Medulla oblongata (tissue), 1 donor: Measurements from ENCODE around the gene MIA.
"Not testable (repeated sequence)": the region's sequence is repeated elsewhere in the genome, so short reads cannot be mapped to it uniquely, and the experiment has no call there.

Experiments used
- DNase-seq: peaks from one replicate; pipeline ENCODE4 v3.0.0-alpha.2; 2015; ENCODE audit errors: extremely low spot score

The MIA gene

DNA sequence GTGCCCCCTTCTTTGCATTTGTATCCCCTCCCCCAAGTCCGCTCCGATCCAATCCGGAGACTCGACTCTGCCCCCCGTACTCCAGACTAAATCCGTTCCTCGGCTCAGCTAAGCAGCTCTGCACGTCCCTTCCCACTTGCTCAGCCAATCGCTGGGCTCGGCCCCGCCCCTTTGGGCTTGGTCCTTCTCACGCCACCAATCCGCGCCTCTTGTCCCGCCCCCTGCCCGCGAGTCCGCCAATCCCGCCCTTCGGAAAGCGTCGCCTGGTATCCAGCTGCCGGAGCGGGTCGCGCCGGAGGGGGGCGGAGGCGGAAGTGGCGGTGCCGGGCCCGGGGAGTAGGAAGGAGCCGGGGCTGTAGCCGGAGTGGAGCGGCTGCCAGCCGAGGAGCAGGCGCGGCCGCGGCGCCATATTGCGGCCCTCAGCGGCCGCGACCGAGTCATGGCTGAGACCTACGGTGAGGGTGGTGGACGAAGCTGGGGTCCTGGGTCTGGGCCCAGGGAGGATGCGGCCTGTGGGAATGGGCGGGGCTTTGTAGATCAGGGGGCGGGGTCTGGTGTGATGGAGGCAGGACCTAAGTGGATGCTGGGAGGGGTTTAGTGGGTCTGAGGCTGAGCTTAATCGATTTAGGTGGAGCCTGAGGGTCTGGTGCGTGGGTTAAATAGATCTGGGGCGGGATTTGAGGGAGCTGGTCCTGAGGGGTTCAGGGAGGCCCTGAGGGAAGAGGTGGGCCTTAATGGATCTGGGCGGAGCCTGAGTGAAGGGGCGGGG is 2.8 kb downstream of the MIA start, which contains the start of gene RAB4B:
Gene RAB4B, plus strand, starts transcription at position 311 of the 769 bp plus-strand sequence. Its CDS starts 129 bp downstream, at position 440.
- peak; percentile 100 for DNase-seq

DNA sequence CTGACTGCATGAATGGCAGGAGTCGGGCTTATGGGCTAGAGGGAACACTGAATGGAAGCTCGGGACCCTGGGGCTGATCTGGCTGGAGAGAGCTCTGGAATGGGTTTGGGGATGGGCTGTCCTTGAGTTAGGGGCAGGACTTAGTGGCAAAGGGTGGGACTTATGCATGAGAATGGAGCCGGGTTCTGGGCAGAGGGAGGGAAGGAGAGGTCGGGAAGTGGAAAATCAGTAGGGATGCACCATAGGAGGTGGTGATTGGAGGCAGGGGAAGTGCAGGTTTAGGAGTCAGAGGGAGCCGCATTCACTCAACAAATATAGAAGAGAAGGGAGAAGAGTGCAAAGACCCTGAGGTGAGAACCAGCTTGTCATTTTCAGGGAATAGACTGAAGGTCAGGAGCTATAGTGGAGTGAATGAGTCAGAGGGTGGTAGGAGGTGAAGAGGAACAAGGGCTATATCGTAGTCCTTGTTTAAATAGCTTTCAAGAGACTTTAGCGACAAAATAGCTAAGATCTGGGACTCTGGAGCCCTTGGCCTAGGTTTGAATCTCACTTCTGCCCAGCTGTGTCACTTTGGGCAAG is 3.5 kb downstream of the MIA start:
- no peak for DNase-seq

DNA sequence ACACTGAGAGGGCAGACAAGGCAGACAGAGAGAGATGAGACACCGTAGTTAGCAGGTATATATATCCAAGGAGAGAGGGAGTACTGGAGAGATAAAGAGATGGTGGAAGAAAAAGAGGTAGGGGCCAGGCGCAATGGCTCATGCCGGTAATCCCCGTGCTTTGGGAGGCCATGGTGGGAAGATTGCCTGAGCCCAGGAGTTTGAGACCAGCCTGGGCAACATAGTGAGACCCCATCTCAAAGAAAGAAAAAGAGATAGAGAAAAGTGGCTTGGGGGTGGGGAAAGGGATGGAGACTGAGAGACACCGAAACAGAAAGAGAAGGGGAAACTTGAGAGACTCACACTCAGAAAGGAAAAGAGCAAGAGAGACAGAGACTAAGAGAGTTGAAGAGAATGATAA is 5.3 kb downstream of the MIA start:
- no peak for DNase-seq

DNA sequence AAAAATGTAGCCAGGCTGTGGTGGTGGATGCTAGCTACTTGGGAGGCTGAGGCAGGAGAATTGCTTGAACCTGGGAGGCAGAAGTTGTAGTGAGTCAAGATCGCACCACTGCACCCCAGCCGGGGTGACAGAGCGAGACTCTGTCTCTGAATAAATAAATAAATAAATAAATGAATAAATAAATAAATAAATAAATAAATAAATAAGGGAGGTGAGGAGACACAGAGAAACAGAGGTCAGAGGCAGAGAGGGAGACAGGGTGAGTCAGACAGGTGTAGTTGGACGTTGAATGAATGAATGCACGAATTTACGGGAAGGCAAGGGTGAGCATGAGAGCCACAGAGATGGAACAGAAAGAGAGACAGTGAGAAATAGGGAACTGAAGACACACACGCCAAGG is 5.8 kb downstream of the MIA start:
- DNase-seq: no peak

- no peak for DNase-seq
Measured at GRCh38 chr19:40783711-40784110, 8.4 kb downstream of the MIA start.

- not testable (repeated sequence) for DNase-seq
Measured at GRCh38 chr19:40784146-40784545, 8.8 kb downstream of the MIA start.

GRCh38 chr19:40785526-40785925 is 10.2 kb downstream of the MIA start:
- DNase-seq: no peak

DNA sequence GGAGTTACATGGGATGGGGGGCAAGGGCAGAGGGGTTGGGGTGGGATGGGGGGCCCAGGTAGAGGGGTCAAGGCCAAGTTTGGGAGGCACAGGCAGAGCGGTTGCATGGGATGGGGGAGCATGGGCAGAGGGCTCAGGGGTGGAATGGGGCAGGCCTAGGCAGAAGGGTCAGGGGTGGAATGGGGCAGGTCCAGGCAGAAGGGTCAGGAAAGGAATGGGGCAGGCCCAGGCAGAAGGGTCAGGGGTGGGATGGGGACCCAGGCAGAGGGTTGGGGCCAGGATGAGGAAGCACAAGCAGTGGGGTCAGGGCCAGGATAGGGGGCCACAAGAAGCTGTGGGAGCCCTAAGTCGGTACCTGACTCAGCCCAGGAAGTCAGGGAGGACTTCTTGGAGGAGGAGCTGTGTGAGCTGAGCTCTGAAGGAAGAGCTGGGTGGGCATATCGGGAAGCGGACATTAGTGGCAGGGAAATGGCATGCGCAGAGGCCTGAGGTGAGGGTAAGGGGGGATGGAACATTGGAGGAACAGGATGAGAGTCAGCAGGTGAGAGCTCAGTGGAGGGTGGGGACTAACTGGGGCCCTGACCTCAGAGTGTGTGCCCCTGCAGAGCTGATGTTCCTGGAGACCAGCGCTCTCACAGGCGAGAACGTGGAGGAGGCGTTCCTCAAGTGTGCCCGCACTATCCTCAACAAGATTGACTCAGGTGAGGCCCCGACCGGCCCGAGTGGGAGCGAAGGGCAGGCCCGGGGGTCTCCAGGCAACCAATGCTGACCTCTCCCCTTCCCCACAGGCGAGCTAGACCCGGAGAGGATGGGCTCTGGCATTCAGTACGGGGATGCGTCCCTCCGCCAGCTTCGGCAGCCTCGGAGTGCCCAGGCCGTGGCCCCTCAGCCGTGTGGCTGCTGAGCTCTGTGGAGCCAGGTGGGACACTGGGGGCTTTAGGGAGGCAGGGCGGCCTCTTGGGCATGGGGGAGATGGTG is 11.0 kb downstream of the MIA start:
- no peak for DNase-seq

GRCh38 chr19:40791349-40791748 is 16.0 kb downstream of the MIA start:
- DNase-seq: no peak

- no peak for DNase-seq
Measured at GRCh38 chr19:40791996-40792395, 16.7 kb downstream of the MIA start.

DNA sequence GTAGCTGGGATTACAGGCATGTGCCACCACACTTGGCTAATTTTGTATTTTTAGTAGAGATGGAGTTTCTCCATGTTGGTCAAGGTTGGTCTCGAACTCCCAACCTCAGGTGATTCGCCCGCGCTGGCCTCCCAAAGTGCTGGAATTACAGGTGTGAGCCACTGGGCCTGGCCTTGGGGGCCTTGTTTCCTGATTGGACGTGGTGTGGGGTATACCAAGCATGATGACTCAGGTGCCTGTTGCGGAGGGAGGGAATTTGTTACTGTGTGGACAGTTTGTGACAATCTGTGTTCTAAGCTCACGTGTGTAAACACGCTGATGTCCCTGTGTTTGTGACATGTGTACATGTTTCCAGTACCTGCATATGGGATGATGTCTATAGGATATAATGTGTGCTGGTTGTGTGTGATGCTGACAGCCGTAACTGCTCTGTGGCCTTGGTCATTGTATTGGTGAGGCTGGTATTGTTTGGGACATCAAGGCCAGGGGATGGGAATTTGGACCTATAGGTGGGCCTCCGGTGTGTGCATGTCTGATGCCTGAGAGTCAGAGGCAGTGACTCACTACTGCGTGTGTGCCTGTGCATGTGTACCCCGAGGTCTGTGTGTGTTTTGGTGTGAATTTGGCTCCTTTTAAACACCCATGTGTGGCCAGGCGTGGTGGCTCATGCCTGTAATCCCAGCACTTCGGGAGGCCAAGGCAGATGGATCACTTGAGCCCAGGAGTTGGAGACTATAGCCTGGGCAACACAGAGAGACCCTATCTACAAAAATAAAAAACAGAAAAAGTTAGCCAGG is 22.0 kb downstream of the MIA start:
- no peak for DNase-seq

GRCh38 chr19:40797963-40798682 is 22.8 kb downstream of the MIA start:
- peak; percentile 14 for DNase-seq

DNA sequence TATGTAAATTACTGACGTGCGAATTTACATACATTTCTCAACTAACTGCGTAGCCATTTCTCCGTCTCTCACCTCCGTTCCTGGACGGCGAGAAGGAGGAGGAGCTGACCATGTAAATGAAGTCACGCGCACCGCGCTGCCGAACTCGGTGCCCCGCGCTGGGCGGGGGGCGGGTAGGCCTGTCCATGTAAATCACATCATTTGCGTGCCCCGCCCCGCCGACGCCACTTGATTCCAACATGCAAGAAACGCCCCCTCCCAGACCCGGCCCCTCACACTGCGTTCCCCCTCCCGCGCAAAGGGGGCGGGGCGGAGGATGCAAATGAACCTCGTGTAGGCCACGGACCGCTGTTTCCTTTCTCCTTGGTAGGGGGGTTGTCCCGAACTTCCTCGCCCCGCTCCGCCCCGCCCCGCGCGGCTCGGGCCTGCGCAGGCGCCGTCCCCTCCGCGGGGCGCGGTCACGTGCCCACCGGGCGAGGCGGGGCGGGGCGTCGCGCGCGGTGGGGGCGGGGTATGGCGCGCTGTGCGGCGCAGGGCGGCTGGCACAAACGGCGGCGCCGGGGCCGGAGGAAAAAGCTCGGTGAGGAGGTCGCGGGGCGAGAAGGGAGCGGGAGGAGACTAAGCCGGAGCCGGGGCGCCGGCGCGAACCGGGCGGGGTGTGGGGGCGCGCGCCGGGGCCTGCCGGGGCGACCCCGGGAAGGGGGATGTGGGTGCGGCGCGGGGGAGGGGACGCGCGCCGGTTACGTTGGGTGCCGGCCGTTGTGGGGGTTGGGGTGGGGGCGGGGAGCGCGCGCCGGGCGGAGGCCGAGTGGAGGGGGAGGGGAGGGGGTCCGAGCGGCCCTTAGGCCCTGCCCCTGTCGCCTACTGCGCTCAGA is 23.6 kb downstream of the MIA start, which contains the start of gene EGLN2:
Gene EGLN2, plus strand, starts transcription at position 509 of the 875 bp plus-strand sequence. CDS start 1,382 bp downstream, outside the sequence.
- peak; percentile 100 for DNase-seq

GRCh38 chr19:40799558-40800338 is 24.4 kb downstream of the MIA start:
- DNase-seq: no peak

DNA sequence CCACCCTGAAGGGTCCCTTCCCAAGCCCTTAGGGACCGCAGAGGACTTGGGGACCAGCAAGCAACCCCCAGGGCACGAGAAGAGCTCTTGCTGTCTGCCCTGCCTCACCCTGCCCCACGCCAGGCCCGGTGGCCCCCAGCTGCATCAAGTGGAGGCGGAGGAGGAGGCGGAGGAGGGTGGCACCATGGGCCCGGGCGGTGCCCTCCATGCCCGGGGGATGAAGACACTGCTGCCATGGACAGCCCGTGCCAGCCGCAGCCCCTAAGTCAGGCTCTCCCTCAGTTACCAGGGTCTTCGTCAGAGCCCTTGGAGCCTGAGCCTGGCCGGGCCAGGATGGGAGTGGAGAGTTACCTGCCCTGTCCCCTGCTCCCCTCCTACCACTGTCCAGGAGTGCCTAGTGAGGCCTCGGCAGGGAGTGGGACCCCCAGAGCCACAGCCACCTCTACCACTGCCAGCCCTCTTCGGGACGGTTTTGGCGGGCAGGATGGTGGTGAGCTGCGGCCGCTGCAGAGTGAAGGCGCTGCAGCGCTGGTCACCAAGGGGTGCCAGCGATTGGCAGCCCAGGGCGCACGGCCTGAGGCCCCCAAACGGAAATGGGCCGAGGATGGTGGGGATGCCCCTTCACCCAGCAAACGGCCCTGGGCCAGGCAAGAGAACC is 25.1 kb downstream of the MIA start:
- DNase-seq: no peak

GRCh38 chr19:40800997-40801377 is 25.7 kb downstream of the MIA start:
- DNase-seq: no peak

GRCh38 chr19:40801426-40802299 is 26.3 kb downstream of the MIA start:
- no peak for DNase-seq
